Osteoblast (primary cell): ENCODE measurements around the gene RET. TPM values are rescaled to one million over a fixed set of nuclear protein-coding genes. Genes with fewer than 3 reads are reported as not detected.

ENCODE experiments used
- DNase-seq: peaks from one replicate; pipeline ENCODE4 v3.0.0; 2011; ENCODE audit warnings: low spot score, mixed read lengths; ENCODE audit not compliant: insufficient read length; ENCODE audit errors: missing footprints
- H2AFZ ChIP-seq: 2 replicates; pipeline ENCODE4 v1.6.0; 2011; ENCODE audit warnings: mild to moderate bottlenecking, low read length
- H3K27ac ChIP-seq: 2 replicates; pipeline ENCODE4 v1.5.1; 2011; ENCODE audit warnings: mild to moderate bottlenecking, low read depth, low read length, moderate library complexity
- H3K27me3 ChIP-seq: 2 replicates; pipeline ENCODE4 v1.6.0; 2012; ENCODE audit warnings: mild to moderate bottlenecking, control low read depth, inconsistent platforms, low read length, moderate library complexity; ENCODE audit not compliant: insufficient read depth
- H3K36me3 ChIP-seq: 2 replicates; pipeline ENCODE4 v1.5.1; 2011; ENCODE audit warnings: mild to moderate bottlenecking, low read length, control low read depth, moderate library complexity; ENCODE audit not compliant: insufficient read depth
- H3K4me1 ChIP-seq: 2 replicates; pipeline ENCODE4 v1.5.1; 2011; ENCODE audit warnings: mild to moderate bottlenecking, low read length, control low read depth, moderate library complexity; ENCODE audit not compliant: insufficient read depth
- H3K4me2 ChIP-seq: 2 replicates; pipeline ENCODE4 v1.6.0; 2011; ENCODE audit warnings: mild to moderate bottlenecking, low read length; ENCODE audit not compliant: insufficient read depth
- H3K4me3 ChIP-seq: fragments of 200-600 bp; sonication (generic); 3 replicates; pipeline ENCODE4 v1.5.1; 2012; ENCODE audit warnings: mild to moderate bottlenecking, low read length, inconsistent platforms; ENCODE audit not compliant: insufficient read depth
- H3K79me2 ChIP-seq: 2 replicates; pipeline ENCODE4 v1.6.0; 2012; ENCODE audit warnings: mild to moderate bottlenecking, low read length, control low read depth, inconsistent platforms; ENCODE audit not compliant: insufficient read depth
- H3K9me3 ChIP-seq: 2 replicates; pipeline ENCODE4 v1.5.1; 2011; ENCODE audit warnings: low read depth, low read length, control low read depth
- H4K20me1 ChIP-seq: 2 replicates; pipeline ENCODE4 v1.6.0; 2012; ENCODE audit warnings: mild to moderate bottlenecking, low read length, control low read depth; ENCODE audit not compliant: insufficient read depth
- total RNA-seq: library from RNA; depleted of rRNA; stranded (reverse); fragments of >200 nt; gene quantifications from 2 replicates; pipeline ENCODE4 v1.2.3, GENCODE V29; 2012
- TF ChIP-seq, protein P1 (sequence below): IDR thresholded peaks from 2 replicates; pipeline ENCODE4 v1.5.1; 2011; ENCODE audit warnings: mild to moderate bottlenecking, low read depth, low read length, moderate library complexity; ENCODE audit errors: extremely low read depth

Gene RET
- total RNA-seq, 1 donor, result under 0.01 TPM

DNA sequence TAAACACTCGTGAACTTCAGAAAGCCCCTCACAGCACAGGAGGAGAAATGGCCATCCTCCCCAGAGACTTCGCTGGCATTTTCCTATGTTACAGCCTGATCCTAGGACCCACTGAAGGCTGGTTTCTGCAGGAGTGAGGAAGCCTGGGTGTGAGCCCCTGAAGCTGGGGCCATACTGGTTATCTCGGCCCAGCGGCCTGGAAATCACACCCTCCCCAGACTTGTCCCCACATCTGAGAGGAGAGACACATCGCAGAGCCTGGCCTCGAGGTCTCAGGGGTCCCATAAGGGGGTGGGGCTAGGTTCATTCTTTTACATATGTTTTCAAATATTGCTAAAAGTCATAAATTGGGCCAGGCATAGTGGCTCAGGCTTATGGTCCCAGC is 17.5 kb upstream of the RET start:
- no peaks in the 10 kb centered on the region for H3K4me1 ChIP-seq
- no peaks in the 10 kb centered on the region for H3K79me2 ChIP-seq

DNA sequence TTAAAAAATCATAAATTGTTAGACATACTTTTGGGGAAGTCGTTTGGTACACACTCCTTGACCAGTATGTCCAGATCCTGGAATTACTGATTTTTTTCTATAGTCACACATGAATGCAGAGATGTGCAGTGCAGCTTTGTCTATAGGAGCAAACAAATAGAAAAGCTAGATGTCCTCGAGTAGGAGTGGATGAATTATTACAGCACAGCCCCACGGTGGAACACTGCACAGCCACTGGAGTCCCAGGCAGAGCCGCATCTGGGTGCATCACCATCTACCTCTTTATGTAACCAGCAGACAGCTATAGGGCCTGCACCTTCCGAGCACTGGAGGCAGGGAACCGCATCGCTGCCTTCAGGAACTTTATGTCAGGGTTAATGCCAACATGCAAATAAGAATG is 17.0 kb upstream of the RET start:
- Histone ChIP-seq H3K27ac (no peak overlapping the region), H2AFZ (no peak overlapping the region), H3K27me3 (no peaks in the 10 kb centered on the region), H3K36me3 (no peaks in the 10 kb centered on the region), H3K4me1 (no peaks in the 10 kb centered on the region), H3K4me2 (no peak overlapping the region), H4K20me1 (no peaks in the 10 kb centered on the region), H3K9me3 (no peaks in the 10 kb centered on the region), H3K4me3 (no peak overlapping the region), H3K79me2 (no peaks in the 10 kb centered on the region)
- TF ChIP-seq, protein P1, sequence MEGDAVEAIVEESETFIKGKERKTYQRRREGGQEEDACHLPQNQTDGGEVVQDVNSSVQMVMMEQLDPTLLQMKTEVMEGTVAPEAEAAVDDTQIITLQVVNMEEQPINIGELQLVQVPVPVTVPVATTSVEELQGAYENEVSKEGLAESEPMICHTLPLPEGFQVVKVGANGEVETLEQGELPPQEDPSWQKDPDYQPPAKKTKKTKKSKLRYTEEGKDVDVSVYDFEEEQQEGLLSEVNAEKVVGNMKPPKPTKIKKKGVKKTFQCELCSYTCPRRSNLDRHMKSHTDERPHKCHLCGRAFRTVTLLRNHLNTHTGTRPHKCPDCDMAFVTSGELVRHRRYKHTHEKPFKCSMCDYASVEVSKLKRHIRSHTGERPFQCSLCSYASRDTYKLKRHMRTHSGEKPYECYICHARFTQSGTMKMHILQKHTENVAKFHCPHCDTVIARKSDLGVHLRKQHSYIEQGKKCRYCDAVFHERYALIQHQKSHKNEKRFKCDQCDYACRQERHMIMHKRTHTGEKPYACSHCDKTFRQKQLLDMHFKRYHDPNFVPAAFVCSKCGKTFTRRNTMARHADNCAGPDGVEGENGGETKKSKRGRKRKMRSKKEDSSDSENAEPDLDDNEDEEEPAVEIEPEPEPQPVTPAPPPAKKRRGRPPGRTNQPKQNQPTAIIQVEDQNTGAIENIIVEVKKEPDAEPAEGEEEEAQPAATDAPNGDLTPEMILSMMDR, result no peak
- DNase-seq, result peak; percentile 57

More for the DNA sequence above, 17.5 kb upstream of the RET start:
- no peaks in the 10 kb centered on the region for H3K27me3 ChIP-seq
- no peaks in the 10 kb centered on the region for H3K36me3 ChIP-seq
- TF ChIP-seq, protein P1, result no peak
- H3K4me3 ChIP-seq, result no peak overlapping the region
- no peak overlapping the region for H3K4me2 ChIP-seq
- no peak overlapping the region for H2AFZ ChIP-seq
- no peaks in the 10 kb centered on the region for H4K20me1 ChIP-seq
- DNase-seq, result peak; percentile 75
- H3K27ac ChIP-seq, result no peak overlapping the region
- no peaks in the 10 kb centered on the region for H3K9me3 ChIP-seq

DNA sequence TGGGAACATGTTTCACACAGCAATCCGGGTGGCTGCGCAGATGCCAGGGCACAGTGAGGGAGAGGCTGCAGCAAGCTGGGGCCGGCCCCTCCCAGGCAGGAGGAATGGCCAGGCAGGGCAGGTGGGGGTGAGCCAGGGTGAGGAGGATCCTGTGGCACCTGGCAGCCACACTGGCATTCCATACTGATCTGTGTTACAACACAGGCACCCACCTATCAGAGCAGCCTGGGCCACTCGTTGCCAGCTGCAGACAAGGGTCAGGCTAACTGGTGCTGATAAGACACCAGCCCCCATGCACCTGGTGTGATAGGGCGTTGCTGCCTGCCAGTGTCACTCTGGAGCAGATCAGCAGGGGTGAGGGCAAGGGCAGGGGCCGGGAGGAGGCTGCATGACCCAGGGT is 16.6 kb upstream of the RET start:
- no peak overlapping the region for H3K4me3 ChIP-seq
- H3K36me3 ChIP-seq, result no peaks in the 10 kb centered on the region
- H3K9me3 ChIP-seq, result no peaks in the 10 kb centered on the region
- H2AFZ ChIP-seq, result no peak overlapping the region
- no peaks in the 10 kb centered on the region for H4K20me1 ChIP-seq
- no peaks in the 10 kb centered on the region for H3K27me3 ChIP-seq
- H3K27ac ChIP-seq, result no peak overlapping the region
- peak; percentile 27 for DNase-seq
- no peak overlapping the region for H3K4me2 ChIP-seq
- H3K79me2 ChIP-seq, result no peaks in the 10 kb centered on the region
- H3K4me1 ChIP-seq, result no peaks in the 10 kb centered on the region
- TF ChIP-seq, protein P1, result no peak

DNA sequence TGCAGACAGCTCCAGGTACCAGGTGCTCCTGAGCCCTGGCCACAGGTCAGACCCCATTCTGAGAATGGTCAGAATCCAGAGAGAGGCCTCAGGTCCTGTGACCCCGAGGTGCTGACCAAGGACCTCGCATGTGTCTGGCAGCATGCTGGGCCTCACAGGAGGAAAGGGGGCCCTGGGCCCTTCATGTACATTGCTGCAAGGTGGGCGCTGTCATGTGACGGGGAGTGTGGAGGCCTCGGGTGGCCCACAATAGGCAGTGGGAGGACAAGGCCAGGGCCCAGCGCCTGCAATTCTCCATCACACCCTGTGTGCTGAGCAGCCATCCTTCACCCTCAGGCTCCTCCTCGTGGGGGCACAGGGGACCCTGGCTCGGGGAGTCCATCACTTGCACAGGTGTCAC is 15.5 kb upstream of the RET start:
- H3K4me2 ChIP-seq, result no peak overlapping the region
- H3K79me2 ChIP-seq, result no peaks in the 10 kb centered on the region
- no peak overlapping the region for H3K27ac ChIP-seq
- H3K4me3 ChIP-seq, result no peak overlapping the region
- H3K27me3 ChIP-seq, result no peaks in the 10 kb centered on the region
- H3K36me3 ChIP-seq, result no peaks in the 10 kb centered on the region
- H3K4me1 ChIP-seq, result no peaks in the 10 kb centered on the region
- TF ChIP-seq, protein P1, result no peak
- DNase-seq, result peak; percentile 41
- no peak overlapping the region for H2AFZ ChIP-seq
- H4K20me1 ChIP-seq, result no peaks in the 10 kb centered on the region
- H3K9me3 ChIP-seq, result no peaks in the 10 kb centered on the region
